GM18526 (cell line): ENCODE data around the gene COPE.

Experiments
- POLR2A ChIP-seq: IDR thresholded peaks from 3 replicates; pipeline ENCODE4 v1.6.1; 2011; ENCODE audit not compliant: insufficient read length; ENCODE audit errors: extremely low read depth

Gene COPE

GRCh38 chr19:18893587-18894253 is 25.5 kb downstream of the COPE start:
- no peak for TF ChIP-seq POLR2A

- TF ChIP-seq POLR2A = no peak
These were observed 29.0 kb downstream of the COPE start for GRCh38 chr19:18889949-18890745.

GRCh38 chr19:18886972-18887371 is 32.2 kb downstream of the COPE start:
- no peak for TF ChIP-seq POLR2A

- no peak for TF ChIP-seq POLR2A
These were observed 35.5 kb downstream of the COPE start for GRCh38 chr19:18883526-18884304.

- no peak for TF ChIP-seq POLR2A
These were observed 37.7 kb downstream of the COPE start for GRCh38 chr19:18881491-18881890.

GRCh38 chr19:18879579-18880373 is 39.4 kb downstream of the COPE start:
- TF ChIP-seq POLR2A = no peak

- no peak for TF ChIP-seq POLR2A
These were observed 40.2 kb downstream of the COPE start for GRCh38 chr19:18878858-18879578.

- TF ChIP-seq POLR2A = no peak
These were observed 41.0 kb downstream of the COPE start for GRCh38 chr19:18878058-18878797.

GRCh38 chr19:18876865-18877264 is 42.3 kb downstream of the COPE start:
- TF ChIP-seq POLR2A = no peak

GRCh38 chr19:18875726-18876125 is 43.5 kb downstream of the COPE start:
- TF ChIP-seq POLR2A = no peak

GRCh38 chr19:18871543-18871942 is 47.6 kb downstream of the COPE start:
- no peak for TF ChIP-seq POLR2A

- no peak for TF ChIP-seq POLR2A
These were observed 48.5 kb downstream of the COPE start for GRCh38 chr19:18870531-18871172.
